Aorta (tissue), 5 donors: ENCODE measurements around the gene GLP2R. TPM values are rescaled to one million over a fixed set of nuclear protein-coding genes. Genes with fewer than 3 reads are reported as not detected.

ENCODE experiments used
- ATAC-seq: fragments of 200-7000 bp; cut with Tn5 transposase; one replicate; pipeline ENCODE4 v1.9.1; 2022; ENCODE audit warnings: moderate library complexity; ENCODE audit not compliant: low FRiP score
- DNase-seq, 2 donors: peaks; one replicate each; pipeline ENCODE4 v3.0.0-alpha.2; 2020
- H3K27ac ChIP-seq, 2 donors: one replicate each; pipeline ENCODE4 v1.5.1; 2013; ENCODE audit warnings: low read length in 2 of 2, mild to moderate bottlenecking in 2 of 2, moderate library complexity in 2 of 2, control low read depth in 1 of 2, inconsistent platforms in 1 of 2, low read depth in 1 of 2
- H3K27me3 ChIP-seq, 2 donors: one replicate each; pipeline ENCODE4 v1.6.1; 2013; ENCODE audit warnings: control low read depth in 1 of 2, low read length in 1 of 2, mild to moderate bottlenecking in 1 of 2, moderate library complexity in 1 of 2; ENCODE audit not compliant: insufficient read depth in 2 of 2, control insufficient read depth in 1 of 2
- H3K36me3 ChIP-seq, 2 donors: one replicate each; pipeline ENCODE4 v1.6.1; 2013; ENCODE audit warnings: control low read depth in 1 of 2, low read length in 1 of 2, mild to moderate bottlenecking in 1 of 2; ENCODE audit not compliant: insufficient read depth in 2 of 2, control insufficient read depth in 1 of 2
- H3K4me1 ChIP-seq, 2 donors: one replicate each; pipeline ENCODE4 v1.6.1; 2013; ENCODE audit warnings: low read length in 2 of 2, control low read depth in 1 of 2, mild to moderate bottlenecking in 1 of 2, moderate library complexity in 1 of 2; ENCODE audit not compliant: insufficient read depth in 2 of 2, control insufficient read depth in 1 of 2
- H3K4me3 ChIP-seq, 2 donors: one replicate each; pipeline ENCODE4 v1.5.1; 2013; ENCODE audit warnings: low read length in 2 of 2, control low read depth in 1 of 2, mild to moderate bottlenecking in 1 of 2
- H3K9me3 ChIP-seq: one replicate; pipeline ENCODE4 v1.6.1; 2013; ENCODE audit warnings: mild to moderate bottlenecking, low read length; ENCODE audit not compliant: control insufficient read depth
- WGBS, 2 donors: extraction: QIAGEN DNeasy Blood & Tissue Kit; methylation state at CpG; one replicate each; pipeline ENCODE4 v1.1.7; 2013; 5-methylcytosine and 5-hydroxymethylcytosine counted together
- intact Hi-C, 2 donors: fragments of 100-400 bp; cut with DNase I; formaldehyde crosslinking; loops; one replicate each; pipeline versions ENCODE4 v1.14.2 to v1.15.0; 2022
- polyA plus RNA-seq, 2 donors: library from polyadenylated mRNA; stranded (reverse); fragments of 200-250 nt; gene quantifications; one replicate each; pipeline ENCODE4 v1.2.3, GENCODE V29; 2013
- total RNA-seq, 2 donors: library from RNA; stranded (reverse); fragmentation: NEBNext Ultra II Directional; extraction: Animal tissue kit (Norgen Biotek cat#: 25700); gene quantifications; one replicate each; pipeline ENCODE4 v1.2.1, GENCODE V29; 2021
- donor health status: healthy with polysubstance abuse.
- donor health status: Bipolar disorder and iron deficiency.
- donor health status: DM: no; HTN: no; CAD: no.
- donor health status: DM: no; HTN: no; CAD: no.
- donor health status: DM: yes; HTN: yes; CAD: no.

GLP2R gene
- total and polyA plus RNA-seq, 4 donors: 0.61 to 9.7 (median 1.3) TPM; not detected in 1

DNA sequence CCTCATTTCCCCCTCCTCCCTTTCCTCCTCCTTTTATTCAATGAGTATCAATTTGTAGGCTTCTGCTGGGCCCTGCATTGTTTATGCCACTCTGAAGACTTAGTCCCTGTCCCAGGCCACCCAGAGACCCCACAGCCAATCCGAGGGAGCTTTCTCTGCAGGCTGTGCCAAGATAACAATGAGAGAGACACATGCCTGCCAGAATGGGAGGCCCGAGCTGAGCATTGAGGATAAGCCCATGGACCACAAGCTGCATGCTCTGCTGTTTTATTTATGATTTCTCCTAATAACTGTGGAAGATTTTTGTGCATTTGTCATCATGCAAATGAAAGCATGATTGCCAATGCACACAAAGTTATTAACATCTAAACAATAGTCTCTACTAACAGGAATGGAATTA, 76.4 kb downstream of the GLP2R start:
- no peak for ATAC-seq
- Histone ChIP-seq H3K27ac (no peak overlapping the region), H3K36me3 (no peaks in the 10 kb centered on the region), H3K27me3 (no peaks in the 10 kb centered on the region), H3K4me1 (no peaks in the 10 kb centered on the region), H3K9me3 (no peaks in the 10 kb centered on the region), H3K4me3 (no peak overlapping the region)
- no peak for DNase-seq
- intact Hi-C loops: no loop called here
- 11 to 13% methylated on average over 2 of the region's 2 CpGs for WGBS, 2 donors

DNA sequence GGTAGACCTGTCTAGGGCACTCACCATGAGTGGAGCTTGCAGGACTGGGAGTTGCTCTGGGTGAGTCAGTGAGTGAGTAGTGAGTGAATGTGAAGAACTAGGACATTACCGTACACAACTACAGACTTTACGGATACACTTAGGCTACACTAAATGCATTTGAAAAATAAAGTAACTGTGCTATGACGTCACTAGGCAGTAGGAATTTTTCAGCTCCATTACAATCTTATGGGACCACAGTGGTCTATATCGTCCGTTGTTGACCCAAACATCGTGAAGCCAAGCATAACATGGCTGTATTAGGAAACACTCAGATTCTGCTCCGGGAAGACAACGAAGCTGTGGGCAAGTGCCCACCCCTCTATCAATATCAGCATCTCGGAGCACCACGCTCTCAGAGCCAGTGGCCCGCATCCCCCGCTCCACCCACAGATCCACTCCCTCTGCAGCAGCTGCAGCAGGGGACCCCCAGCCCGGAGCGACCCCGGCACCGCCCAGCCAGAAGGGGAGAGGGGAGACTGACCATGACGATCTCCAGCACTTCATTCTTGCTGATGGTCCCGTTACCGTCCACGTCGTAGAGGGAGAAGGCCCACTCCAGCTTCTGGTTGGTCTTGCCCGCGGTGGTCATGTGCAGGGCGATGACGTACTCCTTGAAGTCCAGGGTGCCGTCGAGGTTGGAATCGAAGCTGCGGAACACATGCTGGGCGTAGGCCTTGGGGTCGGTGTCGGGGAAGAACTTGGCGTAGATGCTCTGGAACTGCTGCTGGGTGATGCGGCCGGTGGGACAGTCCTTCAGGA, 78.8 kb downstream of the GLP2R start:
- intact Hi-C loops: no loop called here

DNA sequence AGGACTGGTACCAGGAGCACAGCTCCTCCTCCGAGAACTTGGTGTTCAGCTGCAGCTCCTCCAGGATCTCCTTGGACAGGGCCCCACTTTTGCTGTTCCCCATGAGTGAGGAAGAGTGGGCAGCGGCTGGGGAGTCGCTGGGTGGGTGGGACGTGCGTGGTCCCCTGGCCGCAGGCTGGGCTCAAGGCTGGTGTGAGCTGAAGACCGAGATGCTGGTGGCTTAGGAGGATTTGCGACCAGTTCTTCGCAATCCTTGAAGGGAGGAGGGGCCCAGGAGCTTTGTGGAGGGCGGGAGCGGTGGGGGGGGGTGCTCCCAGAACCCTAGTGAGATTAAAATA, 79.3 kb downstream of the GLP2R start, which contains the start of gene RCVRN:
Gene RCVRN, minus strand, starts transcription at position 194 of the 338 bp plus-strand sequence. Its CDS starts 91 bp downstream, at position 103.
- ATAC-seq (no peak), DNase-seq (no peak)
- intact Hi-C loops: no loop called here

More for the DNA sequence above, 78.8 kb downstream of the GLP2R start:
- no peaks in the 10 kb centered on the region for H3K27me3 ChIP-seq
- WGBS, 2 donors: 91 to 93% methylated on average over 35 of the region's 35 CpGs
- H3K9me3 ChIP-seq: no peaks in the 10 kb centered on the region
- H3K4me3 ChIP-seq: no peak overlapping the region
- H3K36me3 ChIP-seq: no peaks in the 10 kb centered on the region
- no peak overlapping the region for H3K27ac ChIP-seq
- DNase-seq (peak in 1 of 2 donors; percentile 26), ATAC-seq (no peak)
- H3K4me1 ChIP-seq: no peaks in the 10 kb centered on the region

DNA sequence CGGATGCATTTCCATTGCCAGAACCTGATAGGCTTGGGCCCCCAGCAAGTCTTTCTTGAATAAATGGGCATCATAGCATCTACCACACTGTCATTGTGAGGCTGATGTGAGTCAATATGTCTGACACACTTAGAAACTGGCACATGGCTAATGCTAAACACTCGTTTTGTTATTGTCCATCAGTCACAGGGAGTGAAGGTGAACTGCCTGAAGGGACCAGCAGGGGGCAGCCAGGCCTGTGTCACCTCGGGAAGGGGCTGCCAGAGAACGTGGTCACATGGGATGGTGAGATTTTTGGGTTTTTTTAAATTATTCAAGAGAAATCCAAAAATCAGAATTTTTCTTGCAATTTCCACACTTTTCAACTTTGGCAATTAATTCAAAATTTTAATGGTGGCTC, 80.2 kb downstream of the GLP2R start:
- no peak for ATAC-seq
- Histone ChIP-seq H3K4me3 (no peak overlapping the region), H3K27ac (no peak overlapping the region), H3K36me3 (no peaks in the 10 kb centered on the region), H3K27me3 (no peaks in the 10 kb centered on the region), H3K9me3 (no peaks in the 10 kb centered on the region), H3K4me1 (no peaks in the 10 kb centered on the region)
- DNase-seq: no peak
- intact Hi-C loops: no loop called here
- WGBS, 2 donors: 14% methylated on average over 4 of the region's 4 CpGs

More for the DNA sequence above, 79.3 kb downstream of the GLP2R start, which contains the start of gene RCVRN:
- Histone ChIP-seq H3K9me3 (no peaks in the 10 kb centered on the region), H3K4me1 (no peaks in the 10 kb centered on the region), H3K4me3 (no peak within 1 kb of the TSS), H3K27me3 (no peaks in the 10 kb centered on the region), H3K27ac (no peak within 1 kb of the TSS), H3K36me3 (no peaks in the 10 kb centered on the region)
- WGBS, 2 donors: 90 to 93% methylated on average over 11 of the region's 11 CpGs

DNA sequence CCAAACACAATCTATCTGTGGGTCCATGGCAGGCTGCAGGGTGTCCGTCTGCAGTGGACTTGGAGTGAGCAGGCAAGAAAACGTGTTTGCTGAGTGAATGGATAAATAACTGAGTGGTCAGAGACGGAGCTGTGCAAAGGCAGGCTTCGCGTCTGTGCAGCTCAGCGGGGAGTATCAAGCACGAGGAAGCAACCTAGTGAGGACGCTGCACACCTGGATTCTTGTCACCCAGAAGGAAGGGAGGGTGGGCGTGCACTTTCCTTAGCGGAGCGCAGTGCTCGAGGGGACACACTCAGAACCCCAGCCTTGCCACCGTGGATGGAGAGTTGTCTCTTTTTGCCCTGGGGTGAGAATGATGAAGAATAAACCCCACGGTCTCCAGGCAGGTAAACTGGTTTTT, 80.9 kb downstream of the GLP2R start:
- intact Hi-C loops: no loop called here

DNA sequence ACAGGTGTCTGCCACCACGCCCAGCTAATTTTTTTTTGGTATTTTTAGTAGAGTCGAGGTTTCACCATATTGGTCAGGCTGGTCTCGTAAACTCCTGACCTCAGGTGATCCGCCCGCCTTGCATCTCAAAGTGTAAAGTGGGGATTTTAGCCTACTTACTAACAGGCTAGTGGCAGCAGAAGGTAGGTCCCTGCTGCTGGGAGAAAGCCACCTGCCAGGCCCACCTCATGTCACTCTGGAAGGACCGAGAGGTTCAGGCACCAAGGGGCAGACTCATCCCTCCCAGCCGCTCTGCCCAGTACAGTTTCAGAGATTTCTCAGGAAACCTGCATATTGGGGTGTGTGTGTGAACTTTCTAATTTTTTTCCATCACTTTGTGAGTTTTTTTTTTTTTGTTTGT, 81.4 kb downstream of the GLP2R start:
- ATAC-seq: no peak
- DNase-seq: peak in 1 of 2 donors; percentile 5
- WGBS, 2 donors: 87% methylated on average over 7 of the region's 7 CpGs
- no peaks in the 10 kb centered on the region for H3K27me3 ChIP-seq
- no peak overlapping the region for H3K27ac ChIP-seq
- no peak overlapping the region for H3K4me3 ChIP-seq
- intact Hi-C loops: no loop called here
- no peaks in the 10 kb centered on the region for H3K4me1 ChIP-seq
- no peaks in the 10 kb centered on the region for H3K9me3 ChIP-seq
- no peaks in the 10 kb centered on the region for H3K36me3 ChIP-seq

More for the DNA sequence above, 80.9 kb downstream of the GLP2R start:
- Histone ChIP-seq H3K9me3 (no peaks in the 10 kb centered on the region), H3K4me3 (no peak overlapping the region), H3K27me3 (no peaks in the 10 kb centered on the region), H3K36me3 (no peaks in the 10 kb centered on the region), H3K4me1 (no peaks in the 10 kb centered on the region), H3K27ac (no peak overlapping the region)
- WGBS, 2 donors: 60 to 69% methylated on average over 14 of the region's 14 CpGs
- DNase-seq (no peak), ATAC-seq (no peak)

DNA sequence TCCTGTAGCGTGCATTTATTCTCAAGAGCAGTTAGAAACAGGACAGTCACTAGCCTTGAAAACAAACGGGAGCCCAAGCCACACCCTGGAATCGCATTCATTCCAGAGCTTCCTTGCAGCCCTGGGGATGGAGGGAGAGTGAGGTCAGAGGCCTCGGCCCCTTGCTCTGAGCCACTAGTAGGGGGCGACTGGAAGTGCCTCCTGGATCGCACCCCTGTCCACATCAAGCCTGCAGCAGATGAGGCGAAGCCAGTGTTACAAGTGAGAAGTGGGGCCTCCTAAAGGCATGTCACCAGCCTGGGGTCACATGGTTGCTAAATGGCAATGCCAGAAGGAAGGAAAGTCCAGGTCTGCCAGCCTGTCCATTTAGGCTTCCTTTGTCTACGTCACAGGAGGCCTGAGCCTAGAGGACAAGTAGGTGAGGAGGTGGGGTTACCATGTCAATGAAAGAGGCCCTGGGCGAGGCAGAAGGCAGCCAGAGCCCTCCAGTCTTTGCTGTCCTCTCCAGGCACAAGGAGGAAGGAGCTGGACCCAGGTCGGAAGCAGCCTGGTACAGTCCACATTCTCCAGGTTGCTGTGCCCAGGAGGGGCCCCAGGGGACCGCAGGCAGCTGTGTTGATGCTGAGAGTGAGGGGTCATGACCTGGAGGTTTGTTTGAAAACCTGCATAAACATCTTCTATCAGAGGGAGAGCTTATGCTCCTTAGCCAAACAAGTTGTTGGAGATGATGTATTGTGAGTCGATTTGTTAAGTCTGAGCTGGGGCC, 82.3 kb downstream of the GLP2R start:
- no peak overlapping the region for H3K27ac ChIP-seq
- no peaks in the 10 kb centered on the region for H3K4me1 ChIP-seq
- 23 to 33% methylated on average over 12 of the region's 12 CpGs for WGBS, 2 donors
- H3K27me3 ChIP-seq: no peaks in the 10 kb centered on the region
- no peak overlapping the region for H3K4me3 ChIP-seq
- intact Hi-C loops: no loop called here
- peak in 1 of 2 donors; percentile 35 for DNase-seq
- ATAC-seq: no peak
- H3K36me3 ChIP-seq: no peaks in the 10 kb centered on the region
- no peaks in the 10 kb centered on the region for H3K9me3 ChIP-seq

DNA sequence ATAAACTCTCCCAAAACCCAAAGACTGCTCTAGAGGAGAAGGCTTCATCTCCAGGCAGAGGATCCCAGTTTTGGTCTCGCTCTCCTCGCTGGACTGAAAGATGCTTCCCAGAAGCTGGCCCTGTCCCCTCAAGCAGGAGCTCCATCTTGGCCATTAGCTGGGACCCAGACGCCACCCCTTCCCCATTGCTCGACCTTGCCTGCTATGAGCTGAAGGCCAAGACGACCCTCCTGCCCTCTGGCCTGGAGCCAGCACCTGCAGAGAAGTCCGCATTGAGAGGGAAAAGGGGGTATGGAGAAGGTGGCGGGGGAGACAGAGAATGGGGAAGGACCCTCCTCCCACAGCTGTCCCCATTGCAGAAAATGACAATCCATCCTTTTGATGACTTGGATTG, 82.9 kb downstream of the GLP2R start:
- Histone ChIP-seq H3K4me1 (no peaks in the 10 kb centered on the region), H3K9me3 (no peaks in the 10 kb centered on the region), H3K36me3 (no peaks in the 10 kb centered on the region), H3K27me3 (no peaks in the 10 kb centered on the region), H3K27ac (no peak overlapping the region), H3K4me3 (no peak overlapping the region)
- ATAC-seq: no peak
- DNase-seq: no peak
- WGBS, 2 donors: 31 to 39% methylated on average over 7 of the region's 7 CpGs
- intact Hi-C loops: no loop called here

DNA sequence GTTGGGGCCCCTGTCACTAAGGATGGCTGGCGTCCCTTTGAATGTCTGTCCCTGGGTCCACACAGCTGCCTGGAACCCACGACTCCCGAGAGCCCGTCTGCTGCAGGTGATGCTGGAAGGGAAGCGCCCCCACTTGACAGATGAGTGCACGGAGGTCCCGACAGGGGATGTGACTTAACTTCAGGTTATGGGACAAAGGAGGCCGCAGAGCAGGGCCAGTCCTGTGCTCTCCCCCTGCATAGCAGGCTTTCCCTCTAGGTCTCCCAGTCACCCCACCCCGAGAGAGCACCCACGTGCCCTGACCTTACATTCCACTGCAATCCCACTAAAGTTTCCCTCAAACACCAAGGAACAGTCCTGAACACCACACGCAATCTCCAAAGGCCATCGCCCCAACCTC, 85.4 kb downstream of the GLP2R start:
- Histone ChIP-seq H3K9me3 (no peaks in the 10 kb centered on the region), H3K4me1 (no peaks in the 10 kb centered on the region), H3K27me3 (no peaks in the 10 kb centered on the region), H3K36me3 (no peaks in the 10 kb centered on the region), H3K4me3 (no peak overlapping the region), H3K27ac (no peak overlapping the region)
- ATAC-seq (no peak), DNase-seq (no peak)
- 67 to 71% methylated on average over 12 of the region's 12 CpGs for WGBS, 2 donors
- intact Hi-C loops: no loop called here
